HEK293T (cell line): ENCODE measurements around the gene LOC128125822.

Source experiments
- ARNT ChIP-seq: fragments of 450-650 bp; IDR thresholded peaks from 2 replicates; pipeline ENCODE4 v1.6.1; 2017; ENCODE audit warnings: mild to moderate bottlenecking
- BHLHE40 ChIP-seq: fragments of 450-650 bp; IDR thresholded peaks from 2 replicates; pipeline ENCODE4 v1.6.1; 2016; ENCODE audit warnings: mild to moderate bottlenecking, moderate library complexity, borderline replicate concordance
- ELF4 ChIP-seq: fragments of 450-650 bp; IDR thresholded peaks from 2 replicates; pipeline ENCODE4 v1.6.1; 2017; ENCODE audit warnings: antibody characterized with exemption
- FOXM1 ChIP-seq: fragments of 450-650 bp; IDR thresholded peaks from 2 replicates; pipeline ENCODE4 v1.6.1; 2017; ENCODE audit warnings: mild to moderate bottlenecking, borderline replicate concordance
- HDGF ChIP-seq: fragments of 450-650 bp; IDR thresholded peaks from 2 replicates; pipeline ENCODE4 v1.6.1; 2017; ENCODE audit warnings: antibody characterized with exemption, borderline replicate concordance
- ZNF384 ChIP-seq: fragments of 450-650 bp; IDR thresholded peaks from 2 replicates; pipeline ENCODE4 v1.6.1; 2016

DNA sequence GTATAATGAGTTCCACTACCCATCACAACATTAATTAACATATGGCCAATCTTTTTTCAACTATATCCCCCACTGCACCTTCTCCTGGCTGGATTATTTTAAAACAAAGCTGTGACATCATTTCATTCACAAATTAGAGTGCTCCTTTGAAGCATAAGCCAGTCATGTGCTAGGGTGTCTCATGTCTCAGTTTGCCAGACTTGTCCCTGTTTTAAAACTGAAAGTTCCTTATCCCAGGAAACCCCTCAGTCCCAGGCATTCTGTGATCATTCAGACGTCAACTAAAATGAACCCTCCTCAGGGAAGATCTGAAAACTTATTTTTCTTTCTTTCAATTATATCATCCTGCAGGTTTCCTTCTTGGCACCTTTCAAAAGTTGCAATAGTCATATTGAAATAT is 29.3 kb upstream of the LOC128125822 start:
- no peak for TF ChIP-seq ARNT
- no peak for TF ChIP-seq ZNF384
- TF ChIP-seq HDGF, result no peak
- no peak for TF ChIP-seq BHLHE40
- TF ChIP-seq ELF4, result no peak
- TF ChIP-seq FOXM1, result no peak
